Heart right ventricle (tissue), 16 donors: ENCODE measurements around the gene SPATA46. TPM values are rescaled to one million over a fixed set of nuclear protein-coding genes. Genes with fewer than 3 reads are reported as not detected.

Source experiments
- ATAC-seq, 8 donors: fragments of 200-7000 bp; cut with Tn5 transposase; one replicate each; pipeline ENCODE4 v1.9.1; 2020; ENCODE audit warnings: mild to moderate bottlenecking in 8 of 8, moderate library complexity in 8 of 8, moderate number of reproducible peaks in 1 of 8
- DNase-seq, 2 donors: peaks; one replicate each; pipeline ENCODE4 v3.0.0-alpha.2; 2020
- H3K27ac ChIP-seq, 10 donors: fragments of 200-600 bp; sonication (generic) in 2 of 10; one replicate each; pipeline versions ENCODE4 v1.5.0 to v1.8.0; 2020 to 2022; ENCODE audit warnings: mild to moderate bottlenecking in 3 of 10
- H3K27me3 ChIP-seq, 7 donors: fragments of 200-600 bp; one replicate each; pipeline ENCODE4 v1.8.0; 2021 to 2022; ENCODE audit warnings: mild to moderate bottlenecking in 2 of 7
- H3K36me3 ChIP-seq, 9 donors: fragments of 200-600 bp; sonication (generic) in 1 of 9; one replicate each; pipeline versions ENCODE4 v1.5.0 to v1.8.0; 2020 to 2022; ENCODE audit warnings: mild to moderate bottlenecking in 2 of 9
- H3K4me1 ChIP-seq, 9 donors: fragments of 200-600 bp; sonication (generic) in 1 of 9; one replicate each; pipeline versions ENCODE4 v1.5.0 to v1.8.0; 2020 to 2022; ENCODE audit warnings: mild to moderate bottlenecking in 4 of 9
- H3K4me3 ChIP-seq, 10 donors: fragments of 200-600 bp; sonication (generic) in 2 of 10; one replicate each; pipeline versions ENCODE4 v1.5.0 to v1.8.0; 2020 to 2022; ENCODE audit warnings: mild to moderate bottlenecking in 7 of 10, moderate library complexity in 2 of 10
- H3K9me3 ChIP-seq, 11 donors: fragments of 200-600 bp in 10 of 11; sonication (generic) in 2 of 11; one replicate each; pipeline versions ENCODE4 v1.5.0 to v1.8.0; 2013 to 2022; ENCODE audit warnings: mild to moderate bottlenecking in 2 of 11, control low read depth in 1 of 11, moderate library complexity in 1 of 11
- WGBS, 2 donors: extraction: QIAGEN DNeasy Blood & Tissue Kit; methylation state at CpG; one replicate each; pipeline ENCODE4 v1.1.7; 2013; ENCODE audit warnings: inconsistent platforms in 1 of 2; 5-methylcytosine and 5-hydroxymethylcytosine counted together
- intact Hi-C, 10 donors: fragments of 100-400 bp; cut with DNase I; formaldehyde crosslinking; loops; one replicate each; pipeline versions ENCODE4 v1.11.1 to v1.14.2; 2022
- polyA plus RNA-seq, 2 donors: library from polyadenylated mRNA; stranded (reverse); fragments of 200-250 nt; gene quantifications; one replicate each; pipeline ENCODE4 v1.2.3, GENCODE V29; 2013
- total RNA-seq, 10 donors: library from RNA; stranded (reverse); fragmentation: NEBNext Ultra II Directional in 3 of 10; extraction: Animal tissue kit (Norgen Biotek cat#: 25700) in 3 of 10; gene quantifications; one replicate each; pipeline versions ENCODE4 v1.2.1 to v1.2.4, GENCODE V29; 2021 to 2023
- TF ChIP-seq, protein P1 (sequence below), 9 donors: fragments of 200-600 bp; sonication (generic) in 2 of 9; IDR thresholded peaks; one replicate each; pipeline versions ENCODE4 v1.5.0 to v1.8.0; 2021 to 2022; ENCODE audit warnings: antibody characterized with exemption in 9 of 9, mild to moderate bottlenecking in 5 of 9, moderate library complexity in 1 of 9
- donor health status: Arrhythmogenic right ventricular cardiomyopathy.
- donor health status: ischemic (EF 13 %, LVEDD 7.1; RV severe dilation, severe dysfunction).
- donor health status: healthy with polysubstance abuse.
- donor health status: DM: no; HTN: yes; CAD: no.
- donor health status: DM: no; HTN: no; CAD: no.
- donor health status: ischemic (EF 25% LVEDD 6.9; RV normal size, moderate dysfunction).
- donor health status: ischemic (EF 25% LVEDD 5.7; RV mildly dilated, moderate dysfunction).
- donor health status: healthy.
- donor health status: DM: yes; HTN: yes; CAD: no.
- donor health status: Ischemic cardiomyopathy.
- donor health status: ischemic (EF 35%, LVEDD 5.7; RV mildly dilated, moderate dysfunction).
- donor health status: nonischemic (EF 11% LVEDD 7.7; RV severe dilation, severe dysfunction).
- donor health status: DM: yes; HTN: yes; CAD: no.
- donor health status: PGD.
- donor health status: ischemic (EF 29% LVEDD 5.4; RV normal size, mild dysfunction).
- donor health status: nonischemic (EF 23%, LVEDD 6.1; RV moderate dilation, normal function).

The SPATA46 gene
- total and polyA plus RNA-seq, 12 donors: not detected

DNA sequence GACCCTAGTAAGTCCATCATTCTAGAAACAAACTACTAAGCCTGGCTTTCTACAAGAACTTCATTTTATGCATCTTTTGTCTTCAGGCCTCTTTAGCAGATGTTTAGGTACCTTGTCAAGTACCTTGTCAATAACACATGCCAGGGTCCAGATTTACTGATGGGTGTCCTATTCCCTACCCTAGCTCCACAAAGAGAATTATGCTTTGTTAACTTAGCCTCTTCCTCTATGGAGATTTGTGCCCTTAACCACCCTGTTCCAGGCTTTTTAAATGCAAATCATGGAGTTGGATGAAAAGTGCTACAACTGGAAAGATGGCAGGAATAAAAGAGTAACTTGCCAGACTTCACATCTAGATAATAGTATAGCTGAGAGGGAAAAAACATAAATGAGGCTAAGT lies 42.7 kb downstream of the SPATA46 start:
- no peak for DNase-seq
- H3K27me3 ChIP-seq: no peaks in the 10 kb centered on the region
- TF ChIP-seq, protein P1, sequence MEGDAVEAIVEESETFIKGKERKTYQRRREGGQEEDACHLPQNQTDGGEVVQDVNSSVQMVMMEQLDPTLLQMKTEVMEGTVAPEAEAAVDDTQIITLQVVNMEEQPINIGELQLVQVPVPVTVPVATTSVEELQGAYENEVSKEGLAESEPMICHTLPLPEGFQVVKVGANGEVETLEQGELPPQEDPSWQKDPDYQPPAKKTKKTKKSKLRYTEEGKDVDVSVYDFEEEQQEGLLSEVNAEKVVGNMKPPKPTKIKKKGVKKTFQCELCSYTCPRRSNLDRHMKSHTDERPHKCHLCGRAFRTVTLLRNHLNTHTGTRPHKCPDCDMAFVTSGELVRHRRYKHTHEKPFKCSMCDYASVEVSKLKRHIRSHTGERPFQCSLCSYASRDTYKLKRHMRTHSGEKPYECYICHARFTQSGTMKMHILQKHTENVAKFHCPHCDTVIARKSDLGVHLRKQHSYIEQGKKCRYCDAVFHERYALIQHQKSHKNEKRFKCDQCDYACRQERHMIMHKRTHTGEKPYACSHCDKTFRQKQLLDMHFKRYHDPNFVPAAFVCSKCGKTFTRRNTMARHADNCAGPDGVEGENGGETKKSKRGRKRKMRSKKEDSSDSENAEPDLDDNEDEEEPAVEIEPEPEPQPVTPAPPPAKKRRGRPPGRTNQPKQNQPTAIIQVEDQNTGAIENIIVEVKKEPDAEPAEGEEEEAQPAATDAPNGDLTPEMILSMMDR (IDR thresholded peaks at IDR 0.05): no peak
- H3K36me3 ChIP-seq: no peaks in the 10 kb centered on the region
- H3K4me1 ChIP-seq: peaks cover 0 to 17% (median 8%) of the 10 kb centered on the region in 9 donors
- no peak for ATAC-seq
- no peak overlapping the region for H3K27ac ChIP-seq
- H3K4me3 ChIP-seq: no peak overlapping the region
- no peaks in the 10 kb centered on the region for H3K9me3 ChIP-seq
- intact Hi-C loops: no loop called here

DNA sequence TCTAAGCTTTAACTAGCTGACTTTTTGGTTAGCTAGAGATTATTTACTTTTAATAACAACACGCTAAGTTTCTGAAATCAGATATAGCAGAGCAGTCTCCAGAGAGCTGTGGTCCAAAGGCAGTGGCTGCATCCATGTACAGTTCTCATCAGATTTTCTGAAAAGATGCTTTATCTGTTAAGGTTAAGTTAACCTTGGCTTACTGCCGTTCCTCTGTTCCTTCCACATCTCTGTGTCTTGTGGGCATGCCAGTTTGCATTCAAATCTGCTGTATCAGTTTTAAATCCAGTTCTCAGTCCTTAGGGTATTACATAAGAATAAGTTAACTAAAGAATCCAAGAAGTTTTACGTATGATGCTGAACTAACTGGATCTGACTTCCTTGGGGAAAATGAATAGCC lies 46.8 kb downstream of the SPATA46 start:
- WGBS, 2 donors: 48 to 53% methylated on average over 3 of the region's 3 CpGs
- Histone ChIP-seq H3K9me3 (no peaks in the 10 kb centered on the region), H3K36me3 (no peaks in the 10 kb centered on the region), H3K27ac (no peak overlapping the region), H3K4me3 (no peak overlapping the region), H3K27me3 (no peaks in the 10 kb centered on the region), H3K4me1 (peaks cover 0 to 18% (median 0%) of the 10 kb centered on the region in 9 donors)
- TF ChIP-seq, protein P1 (IDR thresholded peaks at IDR 0.05): no peak
- ATAC-seq (no peak), DNase-seq (no peak)
- intact Hi-C loops: no loop called here

DNA sequence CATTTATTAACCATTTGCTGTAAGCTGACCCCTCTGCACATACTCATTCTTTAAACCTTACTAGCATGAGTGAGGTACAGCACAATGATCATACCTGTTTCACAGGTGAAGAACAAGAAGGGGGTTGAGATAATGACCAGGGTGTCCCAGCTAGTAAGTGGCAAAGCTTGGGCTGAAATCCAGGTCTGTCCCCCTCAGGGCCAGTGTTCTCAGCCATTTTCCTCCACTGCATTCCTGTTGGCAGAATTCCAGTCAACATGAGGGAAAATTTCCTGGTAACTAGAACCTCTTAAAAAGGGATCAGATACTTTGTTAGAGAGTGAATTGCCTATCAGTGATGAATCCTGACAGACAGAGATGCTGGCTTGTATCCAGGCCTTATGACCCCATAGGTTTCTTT lies 48.1 kb downstream of the SPATA46 start:
- TF ChIP-seq, protein P1 (IDR thresholded peaks at IDR 0.05): no peak
- no peaks in the 10 kb centered on the region for H3K9me3 ChIP-seq
- H3K4me1 ChIP-seq: peaks cover 0 to 18% (median 0%) of the 10 kb centered on the region in 9 donors
- no peak overlapping the region for H3K4me3 ChIP-seq
- H3K27ac ChIP-seq: no peak overlapping the region
- intact Hi-C loops: no loop called here
- ATAC-seq (no peak), DNase-seq (no peak)
- H3K27me3 ChIP-seq: no peaks in the 10 kb centered on the region
- no peaks in the 10 kb centered on the region for H3K36me3 ChIP-seq

DNA sequence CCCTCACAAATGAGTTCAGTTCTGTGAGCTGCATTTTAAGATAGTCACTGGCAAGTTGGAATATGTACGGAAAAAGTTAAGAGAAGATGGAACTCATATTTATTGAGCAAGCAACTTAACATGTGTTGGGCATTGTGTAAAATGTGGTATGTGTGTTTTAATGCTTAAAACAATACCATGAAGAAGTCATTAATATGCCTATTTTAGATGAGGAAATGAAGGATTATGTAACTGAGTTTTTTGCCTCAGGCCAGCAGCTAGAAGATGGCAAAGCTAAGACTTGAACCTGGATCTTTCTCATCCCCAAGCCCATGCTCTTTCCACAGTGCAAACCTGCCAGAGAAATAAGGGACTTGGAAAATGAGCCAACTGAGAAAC lies 48.9 kb downstream of the SPATA46 start:
- H3K4me3 ChIP-seq: no peak overlapping the region
- H3K4me1 ChIP-seq: peaks cover 0 to 18% (median 0%) of the 10 kb centered on the region in 9 donors
- no peak overlapping the region for H3K27ac ChIP-seq
- TF ChIP-seq, protein P1 (IDR thresholded peaks at IDR 0.05): no peak
- H3K27me3 ChIP-seq: no peaks in the 10 kb centered on the region
- intact Hi-C loops: no loop called here
- ATAC-seq: no peak
- WGBS, 2 donors: 87 to 97% methylated on average over 1 of the region's 1 CpG
- no peak for DNase-seq
- H3K36me3 ChIP-seq: no peaks in the 10 kb centered on the region
- H3K9me3 ChIP-seq: no peaks in the 10 kb centered on the region
